ENCODE results near the gene CEP57.

Gene CEP57

GRCh38 chr11:95790123-95790932, at the start of gene CEP57:
TSS of gene CEP57 (plus strand) at chr11:95790498. CDS start at chr11:95790699, 201 bp downstream.
- peak; percentile 97 for DNase-seq (ENCODE audit: low spot score)

- DNase-seq (ENCODE audit: low spot score): no peak
Observed at GRCh38 chr11:95750101-95750500, 40.2 kb upstream of the CEP57 start.

DNA sequence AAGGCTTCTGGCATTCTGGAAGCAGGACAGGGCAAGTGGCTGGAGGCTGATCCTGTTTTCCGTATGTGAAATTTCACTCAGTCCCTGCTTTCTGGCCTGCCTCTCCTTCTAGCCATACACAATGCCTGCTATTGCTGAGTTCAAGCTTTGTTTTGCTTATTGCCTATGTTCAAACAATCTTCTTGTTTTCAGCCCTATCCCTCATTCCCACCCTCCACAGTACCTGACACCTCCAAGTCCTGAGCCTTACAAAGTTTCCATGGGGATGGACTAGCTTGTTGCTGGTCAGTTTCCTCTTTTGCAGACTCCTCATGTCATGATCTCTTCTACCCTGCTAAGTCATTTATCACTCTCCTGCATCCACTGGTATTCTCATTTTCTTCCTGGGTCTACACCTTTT, 38.8 kb upstream of the CEP57 start:
- DNase-seq (ENCODE audit: low spot score): no peak

DNA sequence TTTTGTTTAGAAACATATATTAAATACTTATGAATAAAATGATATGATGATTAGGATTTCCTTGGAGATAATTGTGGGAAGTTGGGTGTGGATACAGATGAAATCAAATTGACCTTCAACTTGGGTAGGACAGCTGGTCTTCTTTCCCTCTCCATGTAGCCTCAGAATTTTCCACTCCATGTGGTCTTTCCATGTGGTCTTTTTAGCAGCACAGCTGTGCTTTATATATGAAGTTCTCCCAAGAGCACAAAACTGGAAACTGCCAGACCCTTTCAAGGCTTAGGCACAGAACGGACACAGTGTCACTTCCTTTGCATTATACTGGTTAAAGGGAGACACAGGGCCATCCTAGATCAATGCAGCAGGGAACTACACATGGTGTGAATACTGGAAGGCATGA, 29.4 kb upstream of the CEP57 start:
- no peak for DNase-seq (ENCODE audit: low spot score)

- DNase-seq (ENCODE audit: low spot score): no peak
Observed at GRCh38 chr11:95762534-95762933, 27.8 kb upstream of the CEP57 start.

DNA sequence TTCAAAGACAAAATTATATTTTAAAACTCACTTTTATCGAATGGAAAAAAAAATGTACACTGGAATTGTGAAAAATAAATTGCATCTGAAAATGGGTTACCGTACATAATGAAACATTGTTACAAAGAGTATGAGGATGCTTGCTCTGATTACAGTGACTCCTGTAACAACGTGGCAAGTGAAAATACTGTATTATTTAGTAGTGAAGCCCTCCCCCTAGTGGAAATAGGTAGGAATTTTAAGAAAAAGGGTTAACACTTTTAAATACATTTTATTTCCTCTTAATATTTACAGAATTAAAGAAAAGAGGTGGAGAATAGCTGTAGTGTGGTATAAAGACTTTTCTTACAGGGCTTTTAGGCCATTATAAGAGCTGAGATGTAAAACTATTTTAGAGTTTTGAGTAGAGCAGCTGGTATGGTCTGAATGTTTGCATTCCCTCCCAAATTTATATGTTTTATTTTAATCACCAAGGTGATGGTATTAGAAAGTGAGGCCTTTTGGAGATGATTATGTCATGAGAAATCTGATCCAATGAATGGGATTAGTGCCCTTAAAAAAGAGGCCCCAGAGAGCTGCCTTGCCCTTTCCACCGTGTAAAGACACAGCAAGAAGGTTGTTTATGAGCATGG, 25.9 kb upstream of the CEP57 start:
- peak; percentile 74 for DNase-seq (ENCODE audit: low spot score)

GRCh38 chr11:95766701-95767100, 23.6 kb upstream of the CEP57 start:
- DNase-seq (ENCODE audit: low spot score): no peak

- DNase-seq (ENCODE audit: low spot score): no peak
Observed at GRCh38 chr11:95767498-95767897, 22.8 kb upstream of the CEP57 start.

- no peak for DNase-seq (ENCODE audit: low spot score)
Observed at GRCh38 chr11:95768521-95768920, 21.8 kb upstream of the CEP57 start.

DNA sequence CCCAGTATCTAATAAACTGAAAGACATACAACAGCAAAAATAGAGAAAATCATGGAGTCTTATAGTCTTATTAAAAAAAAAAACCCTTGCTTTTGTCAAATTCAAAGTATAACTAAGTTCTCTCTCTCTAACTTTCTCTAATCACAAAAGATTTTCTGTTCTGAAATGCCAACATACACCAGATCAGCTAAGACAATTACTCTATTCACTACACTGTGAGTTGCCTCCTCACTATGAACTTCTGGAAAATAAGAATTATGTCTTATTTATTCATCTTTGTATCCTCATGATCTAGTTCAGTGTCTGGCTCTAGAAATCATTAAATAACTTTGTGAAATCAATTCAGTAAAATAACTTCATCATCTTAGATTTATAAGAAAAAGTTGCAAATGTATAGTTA, 13.4 kb upstream of the CEP57 start:
- no peak for DNase-seq (ENCODE audit: low spot score)

DNA sequence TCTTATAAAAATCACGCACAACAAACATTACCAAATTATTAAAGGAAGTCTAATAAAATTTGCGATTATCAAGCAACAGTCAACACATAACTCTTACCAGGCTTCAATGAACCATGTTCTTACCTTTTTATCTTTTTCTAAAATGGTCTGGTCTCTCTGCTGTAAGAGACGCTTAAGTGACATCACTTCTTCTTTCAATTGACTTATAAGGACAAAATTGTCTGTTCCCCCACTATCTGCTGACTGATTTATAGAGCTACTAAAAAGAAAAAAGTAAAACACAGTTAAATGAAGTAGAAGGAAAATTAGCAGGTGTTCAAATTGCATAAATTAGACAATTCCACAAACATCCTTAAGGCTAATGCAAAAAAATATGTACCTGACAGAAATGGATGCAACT, 11.6 kb upstream of the CEP57 start:
- DNase-seq (ENCODE audit: low spot score): no peak

DNA sequence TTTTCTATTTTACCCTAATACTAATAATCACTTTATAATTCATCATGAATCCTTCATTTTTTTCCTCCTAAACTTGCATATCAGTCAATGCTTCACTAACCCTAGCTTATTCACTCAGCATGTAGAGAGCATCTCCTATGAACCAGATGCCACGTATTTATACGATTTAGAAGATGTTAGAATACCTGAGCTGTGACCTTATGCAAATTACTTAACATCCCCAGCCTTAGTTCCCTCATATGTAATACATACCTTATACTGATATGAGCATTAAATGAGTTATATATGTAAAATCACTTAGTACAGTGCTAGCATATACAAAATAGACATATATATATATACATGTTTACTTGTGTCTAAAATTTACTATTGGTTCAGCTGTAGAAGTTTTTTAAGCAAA, 9.8 kb upstream of the CEP57 start:
- no peak for DNase-seq (ENCODE audit: low spot score)

DNA sequence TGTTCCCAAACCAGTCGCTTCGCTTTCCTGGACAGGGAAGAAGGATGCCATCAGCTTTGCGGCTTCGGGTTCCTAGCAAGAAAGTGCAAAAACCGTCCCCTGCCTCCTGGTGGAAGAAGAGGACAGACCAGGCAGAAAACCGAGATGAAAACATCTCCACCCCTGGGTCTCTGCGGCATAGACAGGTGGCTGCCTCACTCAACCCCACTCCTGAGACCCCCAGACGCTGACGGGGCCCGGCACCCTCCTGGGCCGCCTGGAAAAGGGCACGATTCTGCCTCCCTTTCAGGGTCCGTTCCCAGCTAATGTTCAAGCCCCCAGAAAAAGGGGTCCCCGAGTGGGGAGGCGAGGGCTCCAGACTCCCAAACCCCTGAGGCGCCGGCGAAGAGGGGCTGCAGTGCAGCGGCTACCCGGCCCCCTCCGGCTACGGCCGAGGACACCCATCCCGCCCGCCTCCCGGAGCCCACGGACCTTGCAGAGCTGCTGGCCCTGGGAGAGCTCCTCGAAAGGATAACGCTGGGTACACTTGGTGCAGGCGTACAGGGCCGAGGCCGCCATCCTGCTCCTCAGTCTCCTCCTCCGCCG, 1.3 kb upstream of the CEP57 start:
- DNase-seq (ENCODE audit: low spot score): peak; percentile 69

GRCh38 chr11:95789506-95790122, 684 bp upstream of the CEP57 start, which contains the start of gene FAM76B:
TSS of gene FAM76B (minus strand) at chr11:95789782. CDS start at chr11:95789478, 304 bp downstream.
- peak; percentile 98 for DNase-seq (ENCODE audit: low spot score)

GRCh38 chr11:95790933-95791708, 823 bp downstream of the CEP57 start:
- peak; percentile 85 for DNase-seq (ENCODE audit: low spot score)

- no peak for DNase-seq (ENCODE audit: low spot score)
Observed at GRCh38 chr11:95791709-95792033, 1.4 kb downstream of the CEP57 start.

DNA sequence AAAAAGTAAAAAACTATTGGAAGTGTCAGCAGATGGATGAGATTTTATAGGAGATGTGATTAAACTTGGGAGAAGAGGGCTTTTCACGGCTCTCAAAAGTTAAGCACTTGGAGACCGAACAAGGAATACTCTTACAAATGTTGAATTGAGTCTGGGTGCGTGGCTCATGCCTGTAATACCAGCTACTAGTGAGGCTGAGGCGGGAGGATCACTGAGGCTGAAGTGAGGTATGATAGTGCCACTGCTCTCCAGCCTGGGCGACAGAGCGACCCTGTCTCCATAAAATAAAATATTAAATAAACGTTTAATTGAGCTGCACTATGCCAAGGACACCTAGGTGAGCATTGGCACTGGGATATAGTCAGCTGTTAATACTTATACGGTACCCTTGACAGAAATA, 1.9 kb downstream of the CEP57 start:
- no peak for DNase-seq (ENCODE audit: low spot score)

GRCh38 chr11:95792700-95793099, 2.4 kb downstream of the CEP57 start:
- DNase-seq (ENCODE audit: low spot score): no peak

- DNase-seq (ENCODE audit: low spot score): no peak
Observed at GRCh38 chr11:95793116-95793515, 2.8 kb downstream of the CEP57 start.

DNA sequence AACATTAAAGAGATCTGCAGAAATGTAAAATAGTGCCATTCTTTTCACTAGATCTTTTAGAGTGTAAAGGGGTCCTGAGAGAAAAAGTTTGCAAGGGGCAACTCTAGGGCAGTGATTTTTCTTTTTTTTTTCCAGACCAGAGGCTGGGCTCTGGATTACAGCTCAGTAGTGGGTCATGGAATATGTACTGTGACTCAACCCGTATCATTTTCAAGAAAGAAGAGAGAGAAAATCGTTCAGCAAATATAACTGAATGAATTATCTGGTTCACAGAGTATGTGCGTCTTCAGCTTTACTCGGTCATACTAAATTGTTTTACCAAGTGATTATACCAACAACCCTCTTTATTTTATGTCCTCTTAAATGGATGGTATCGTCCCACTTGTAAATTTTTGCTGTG, 3.8 kb downstream of the CEP57 start:
- DNase-seq (ENCODE audit: low spot score): peak; percentile 49

DNA sequence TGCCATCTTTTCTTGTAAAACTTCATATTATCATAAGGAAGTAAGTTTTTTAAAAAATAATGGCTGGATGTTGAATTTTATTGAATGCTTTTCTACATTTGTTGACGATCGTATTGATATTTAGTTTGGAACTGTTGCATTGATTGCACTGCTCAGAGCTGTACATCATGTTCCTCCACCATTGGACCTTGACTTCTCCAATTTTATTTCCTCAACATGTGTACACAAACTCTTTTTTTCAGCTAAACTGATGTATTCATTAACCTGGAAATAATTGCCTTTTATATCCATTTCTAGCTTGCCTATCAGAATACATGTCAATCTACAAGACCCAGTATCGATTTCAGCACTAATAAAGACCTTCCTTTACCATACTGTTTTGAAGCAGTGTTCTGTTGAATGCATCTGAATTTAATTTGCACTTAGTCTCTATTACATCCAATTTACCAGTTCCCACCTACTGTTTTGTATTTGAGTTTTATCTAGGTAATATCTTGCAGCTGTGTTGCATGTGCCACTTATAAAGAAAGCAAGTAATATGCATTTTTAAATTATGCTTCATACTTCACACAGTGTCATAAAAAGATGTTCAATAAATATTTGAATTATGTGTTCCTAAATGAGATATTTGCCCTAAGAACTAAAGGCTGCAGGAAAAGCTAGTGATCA, 5.5 kb downstream of the CEP57 start:
- no peak for DNase-seq (ENCODE audit: low spot score)

GRCh38 chr11:95796501-95796900, 6.2 kb downstream of the CEP57 start:
- no peak for DNase-seq (ENCODE audit: low spot score)
